WTC11 (cell line): Measurements from ENCODE around the gene CLIC1. TPM values are rescaled to one million over a fixed set of nuclear protein-coding genes. Genes with fewer than 3 reads are reported as not detected.

Experiments used
- ATAC-seq: fragments of 200-7000 bp; cut with Tn5 transposase; 2 replicates; pipeline ENCODE4 v1.10.0; 2021; ENCODE audit warnings: mild to moderate bottlenecking, moderate library complexity
- CTCF ChIA-PET: fragments of 300-600 bp; sonication (Branson Sonifier 250); formaldehyde crosslinking; loops from one replicate; lab custom pipeline; 2021; ENCODE audit warnings: antibody characterized with exemption; lab: Charles Lee
- POLR2A ChIA-PET: fragments of 350-600 bp; sonication (Branson Sonifier 250); formaldehyde crosslinking; loops from one replicate; lab custom pipeline; 2021; ENCODE audit warnings: antibody characterized with exemption; lab: Charles Lee
- DNase-seq: peaks from one replicate; pipeline ENCODE4 v3.0.0; 2021; ENCODE audit warnings: low spot score
- H3K27ac Mint-ChIP-seq: 2 replicates; pipeline ENCODE4 v1.8.0; 2021; ENCODE audit warnings: mixed read lengths
- H3K27me3 Mint-ChIP-seq: 2 replicates; pipeline ENCODE4 v1.8.0; 2021; ENCODE audit warnings: low read depth, mild to moderate bottlenecking, moderate library complexity, mixed read lengths
- H3K36me3 Mint-ChIP-seq: 2 replicates; pipeline ENCODE4 v1.8.0; 2021; ENCODE audit warnings: mixed read lengths
- H3K4me1 Mint-ChIP-seq: 2 replicates; pipeline ENCODE4 v1.8.0; 2022; ENCODE audit warnings: mixed read lengths
- H3K4me3 Mint-ChIP-seq: 2 replicates; pipeline ENCODE4 v1.8.0; 2021; ENCODE audit warnings: mild to moderate bottlenecking, moderate library complexity, mixed read lengths
- H3K9me3 Mint-ChIP-seq: 2 replicates; pipeline ENCODE4 v1.8.0; 2021; ENCODE audit warnings: mixed read lengths
- AR ChIP-seq: fragments of 250-450 bp; sonication (Bioruptor Pico); IDR thresholded peaks from 2 replicates; pipeline ENCODE4 v1.9.0; 2021; ENCODE audit warnings: mild to moderate bottlenecking
- ATF2 ChIP-seq: sonication (generic); formaldehyde crosslinking; IDR thresholded peaks from 2 replicates; pipeline ENCODE4 v1.8.1; 2022; ENCODE audit warnings: low read depth, missing genetic modification reagents, borderline replicate concordance
- ATF3 ChIP-seq: sonication (generic); formaldehyde crosslinking; conservative IDR thresholded peaks from 2 replicates; pipeline ENCODE4 v1.8.1; 2022; ENCODE audit warnings: mild to moderate bottlenecking, missing genetic modification reagents
- ATF6 ChIP-seq: sonication (generic); formaldehyde crosslinking; IDR thresholded peaks from 2 replicates; pipeline ENCODE4 v1.8.1; 2023; ENCODE audit warnings: mild to moderate bottlenecking, missing genetic modification reagents
- CBFB ChIP-seq: sonication (generic); formaldehyde crosslinking; IDR thresholded peaks from 2 replicates; pipeline ENCODE4 v1.8.1; 2022; ENCODE audit warnings: mild to moderate bottlenecking, low read depth, missing genetic modification reagents
- CREB1 ChIP-seq: sonication (generic); formaldehyde crosslinking; IDR thresholded peaks from 2 replicates; pipeline ENCODE4 v1.8.0; 2023; ENCODE audit warnings: mild to moderate bottlenecking, missing genetic modification reagents
- CREM ChIP-seq: sonication (generic); formaldehyde crosslinking; IDR thresholded peaks from 2 replicates; pipeline ENCODE4 v1.8.1; 2022; ENCODE audit warnings: mild to moderate bottlenecking, missing genetic modification reagents, moderate library complexity
- ELF4 ChIP-seq: sonication (generic); formaldehyde crosslinking; IDR thresholded peaks from 2 replicates; pipeline ENCODE4 v1.8.1; 2022; ENCODE audit warnings: low read depth, mild to moderate bottlenecking, moderate library complexity, missing genetic modification reagents
- EMX1 ChIP-seq: fragments of 250-450 bp; sonication (Bioruptor Pico); IDR thresholded peaks from 2 replicates; pipeline ENCODE4 v1.8.0; 2021; ENCODE audit warnings: mild to moderate bottlenecking
- GTF2I ChIP-seq: fragments of 250-450 bp; sonication (Bioruptor Pico); conservative IDR thresholded peaks from 2 replicates; pipeline ENCODE4 v1.4.0; 2021; ENCODE audit warnings: mild to moderate bottlenecking
- HMGA2 ChIP-seq: fragments of 250-450 bp; sonication (Bioruptor Pico); IDR thresholded peaks from 2 replicates; pipeline ENCODE4 v1.4.0; 2021; ENCODE audit warnings: mild to moderate bottlenecking, moderate library complexity
- JAZF1 ChIP-seq: fragments of 250-450 bp; sonication (Bioruptor Pico); IDR thresholded peaks from 2 replicates; pipeline ENCODE4 v1.9.0; 2021; ENCODE audit warnings: moderate library complexity, mild to moderate bottlenecking, inconsistent platforms
- NFE2L1 ChIP-seq: sonication (generic); formaldehyde crosslinking; IDR thresholded peaks from 2 replicates; pipeline ENCODE4 v1.8.1; 2023; ENCODE audit warnings: missing genetic modification reagents
- NR2C2 ChIP-seq: sonication (generic); formaldehyde crosslinking; IDR thresholded peaks from 2 replicates; pipeline ENCODE4 v1.8.0; 2022; ENCODE audit warnings: mild to moderate bottlenecking, missing genetic modification reagents
- PRRX2 ChIP-seq: fragments of 250-450 bp; sonication (Bioruptor Pico); IDR thresholded peaks from 2 replicates; pipeline ENCODE4 v1.8.0; 2021; ENCODE audit warnings: mild to moderate bottlenecking
- RORB ChIP-seq: fragments of 250-450 bp; sonication (Bioruptor Pico); IDR thresholded peaks from 2 replicates; pipeline ENCODE4 v1.9.0; 2021; ENCODE audit warnings: mild to moderate bottlenecking
- ZNF317 ChIP-seq: sonication (generic); formaldehyde crosslinking; IDR thresholded peaks from 2 replicates; pipeline ENCODE4 v1.8.1; 2023; ENCODE audit warnings: low read depth, mild to moderate bottlenecking, moderate library complexity, missing genetic modification reagents, borderline replicate concordance
- ZNF512 ChIP-seq: sonication (generic); formaldehyde crosslinking; IDR thresholded peaks from 2 replicates; pipeline ENCODE4 v1.8.1; 2022; ENCODE audit warnings: missing genetic modification reagents, borderline replicate concordance
- ZNF671 ChIP-seq: fragments of 250-450 bp; sonication (Bioruptor Pico); IDR thresholded peaks from 2 replicates; pipeline ENCODE4 v1.8.0; 2021; ENCODE audit warnings: mild to moderate bottlenecking
- total RNA-seq: library from RNA; stranded (reverse); gene quantifications from 3 replicates; pipeline ENCODE4 v1.2.3, GENCODE V29; 2021
- TF ChIP-seq, protein P1 (sequence below): sonication (generic); formaldehyde crosslinking; IDR thresholded peaks from 2 replicates; pipeline ENCODE4 v1.8.1; 2023; ENCODE audit warnings: mild to moderate bottlenecking, missing genetic modification reagents, borderline replicate concordance

Gene CLIC1
- total RNA-seq, 1 experiment from 2014 or later: 244 TPM

DNA sequence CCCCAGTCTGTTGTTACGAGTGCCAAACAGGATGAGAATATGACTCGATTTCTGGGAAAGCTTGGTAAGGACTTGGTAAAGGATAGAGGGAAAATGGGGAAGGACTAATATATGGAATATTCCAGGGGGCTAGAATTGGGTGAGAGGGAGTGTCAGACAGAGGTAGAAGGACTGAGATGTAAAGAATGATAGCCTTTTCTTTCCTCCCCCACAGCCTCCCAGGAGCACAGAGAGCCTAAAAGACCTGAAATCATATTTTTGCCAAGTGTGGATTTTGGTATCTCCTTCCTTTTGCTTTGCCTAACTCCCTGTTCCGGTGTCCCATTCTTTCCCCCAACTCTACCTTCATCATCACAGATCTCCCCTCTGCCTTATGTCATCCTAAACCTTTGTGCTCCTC lies 6.6 kb upstream of the CLIC1 start:
- Mint-ChIP-seq H3K27ac (no peak overlapping the region), H3K36me3 (peaks cover 18% of the 10 kb centered on the region), H3K9me3 (no peaks in the 10 kb centered on the region), H3K27me3 (no peaks in the 10 kb centered on the region; the same call in 1 of the 2 replicates), H3K4me3 (no peak overlapping the region), H3K4me1 (peaks cover 33% of the 10 kb centered on the region)
- TF ChIP-seq HMGA2 (no peak), AR (CRISPR knock-in tag) (no peak), NFE2L1 (CRISPR knock-in tag) (no peak), JAZF1 (CRISPR knock-in tag) (no peak), RORB (CRISPR knock-in tag) (no peak)
- ATAC-seq (no peak), DNase-seq (no peak)
- ChIA-PET CTCF (interaction anchor here (3.6 kb wide), 1 partner anchor 49 kb away, joined by 14 read pairs; no protein-coding TSS in a partner anchor), POLR2A (no interaction called here)

DNA sequence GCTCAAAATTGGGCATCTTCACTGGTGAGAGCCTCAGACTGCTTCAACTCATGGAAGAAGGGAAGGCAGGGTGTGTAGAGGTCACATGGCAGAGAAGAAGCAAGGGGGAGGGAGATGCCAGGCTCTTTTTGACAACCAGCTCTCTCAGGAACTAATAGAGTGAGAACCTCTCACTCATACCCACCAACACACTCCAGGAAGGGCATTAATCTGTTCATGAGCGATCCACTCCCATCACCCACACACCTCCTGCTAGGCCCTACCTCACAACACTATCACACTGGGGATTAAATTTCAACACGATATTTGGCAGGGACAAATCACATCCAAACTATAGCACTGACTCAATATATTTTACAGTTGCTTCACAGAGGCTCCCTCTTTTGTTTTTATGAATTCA lies 5.5 kb upstream of the CLIC1 start:
- Mint-ChIP-seq H3K36me3 (peaks cover 12% of the 10 kb centered on the region), H3K9me3 (no peaks in the 10 kb centered on the region), H3K27me3 (no peaks in the 10 kb centered on the region; the same call in 1 of the 2 replicates), H3K27ac (peak overlapping the region; percentile 42; the same call in 1 of the 2 replicates), H3K4me3 (no peak overlapping the region), H3K4me1 (peaks cover 44% of the 10 kb centered on the region)
- DNase-seq (no peak), ATAC-seq (no peak)
- POLR2A ChIA-PET: interaction anchor here (4.5 kb wide), 1 partner anchor 13 kb away, joined by 32 read pairs; the partner anchor contains the start of gene DDAH2
- CTCF ChIA-PET: interaction anchor here (2.4 to 3.6 kb wide), 2 partner anchors 31 to 50 kb away, joined by 14 read pairs; no protein-coding TSS in a partner anchor
- TF ChIP-seq EMX1: no peak
- no peak for TF ChIP-seq NR2C2 (CRISPR knock-in tag)
- no peak for TF ChIP-seq AR (CRISPR knock-in tag)
- TF ChIP-seq ATF2: no peak
- no peak for TF ChIP-seq ZNF671 (CRISPR knock-in tag)
- no peak for TF ChIP-seq ZNF512 (CRISPR knock-in tag)
- no peak for TF ChIP-seq CREB1
- TF ChIP-seq CREM (CRISPR knock-in tag): no peak
- no peak for TF ChIP-seq ATF3 (CRISPR knock-in tag)
- TF ChIP-seq ATF6 (CRISPR knock-in tag): no peak
- TF ChIP-seq CBFB (CRISPR knock-in tag): no peak
- no peak for TF ChIP-seq ZNF317 (CRISPR knock-in tag)
- no peak for TF ChIP-seq GTF2I (CRISPR knock-in tag)
- no peak for TF ChIP-seq PRRX2 (CRISPR knock-in tag)
- no peak for TF ChIP-seq ELF4 (CRISPR knock-in tag)
- TF ChIP-seq, protein P1, sequence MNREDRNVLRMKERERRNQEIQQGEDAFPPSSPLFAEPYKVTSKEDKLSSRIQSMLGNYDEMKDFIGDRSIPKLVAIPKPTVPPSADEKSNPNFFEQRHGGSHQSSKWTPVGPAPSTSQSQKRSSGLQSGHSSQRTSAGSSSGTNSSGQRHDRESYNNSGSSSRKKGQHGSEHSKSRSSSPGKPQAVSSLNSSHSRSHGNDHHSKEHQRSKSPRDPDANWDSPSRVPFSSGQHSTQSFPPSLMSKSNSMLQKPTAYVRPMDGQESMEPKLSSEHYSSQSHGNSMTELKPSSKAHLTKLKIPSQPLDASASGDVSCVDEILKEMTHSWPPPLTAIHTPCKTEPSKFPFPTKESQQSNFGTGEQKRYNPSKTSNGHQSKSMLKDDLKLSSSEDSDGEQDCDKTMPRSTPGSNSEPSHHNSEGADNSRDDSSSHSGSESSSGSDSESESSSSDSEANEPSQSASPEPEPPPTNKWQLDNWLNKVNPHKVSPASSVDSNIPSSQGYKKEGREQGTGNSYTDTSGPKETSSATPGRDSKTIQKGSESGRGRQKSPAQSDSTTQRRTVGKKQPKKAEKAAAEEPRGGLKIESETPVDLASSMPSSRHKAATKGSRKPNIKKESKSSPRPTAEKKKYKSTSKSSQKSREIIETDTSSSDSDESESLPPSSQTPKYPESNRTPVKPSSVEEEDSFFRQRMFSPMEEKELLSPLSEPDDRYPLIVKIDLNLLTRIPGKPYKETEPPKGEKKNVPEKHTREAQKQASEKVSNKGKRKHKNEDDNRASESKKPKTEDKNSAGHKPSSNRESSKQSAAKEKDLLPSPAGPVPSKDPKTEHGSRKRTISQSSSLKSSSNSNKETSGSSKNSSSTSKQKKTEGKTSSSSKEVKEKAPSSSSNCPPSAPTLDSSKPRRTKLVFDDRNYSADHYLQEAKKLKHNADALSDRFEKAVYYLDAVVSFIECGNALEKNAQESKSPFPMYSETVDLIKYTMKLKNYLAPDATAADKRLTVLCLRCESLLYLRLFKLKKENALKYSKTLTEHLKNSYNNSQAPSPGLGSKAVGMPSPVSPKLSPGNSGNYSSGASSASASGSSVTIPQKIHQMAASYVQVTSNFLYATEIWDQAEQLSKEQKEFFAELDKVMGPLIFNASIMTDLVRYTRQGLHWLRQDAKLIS: no peak
